Stimulated activated effector memory CD8-positive, alpha-beta T cell treated with anti-CD3 and anti-CD28 coated beads, Interleukin-12 subunit alpha, Interleukin-12 subunit beta, amount 100 ng/mL, for 72 hours (primary cell): ENCODE results near the gene C16orf74.
A peak's percentile ranks its signal among the peaks of the same experiment; 100 is the strongest.

ENCODE experiments used
- ATAC-seq: fragments of 150-1000 bp; cut with Tn5 transposase; 2 replicates; pipeline ENCODE4 v1.10.0; 2021
- DNase-seq, 2 donors: peaks; one replicate each; pipeline ENCODE4 v3.0.0; 2021 to 2022; ENCODE audit warnings: low spot score in 2 of 2
- H3K27ac Mint-ChIP-seq: one replicate; pipeline ENCODE4 v1.8.0; 2022; ENCODE audit warnings: mild to moderate bottlenecking, mixed read lengths
- H3K36me3 Mint-ChIP-seq: one replicate; pipeline ENCODE4 v1.8.0; 2022; ENCODE audit warnings: mild to moderate bottlenecking, mixed read lengths
- H3K4me1 Mint-ChIP-seq: one replicate; pipeline ENCODE4 v1.8.0; 2022; ENCODE audit warnings: mixed read lengths
- H3K4me3 Mint-ChIP-seq: one replicate; pipeline ENCODE4 v1.8.0; 2022; ENCODE audit warnings: mild to moderate bottlenecking, mixed read lengths
- H3K9me3 Mint-ChIP-seq: one replicate; pipeline ENCODE4 v1.8.0; 2022; ENCODE audit warnings: mixed read lengths

Gene C16orf74

DNA sequence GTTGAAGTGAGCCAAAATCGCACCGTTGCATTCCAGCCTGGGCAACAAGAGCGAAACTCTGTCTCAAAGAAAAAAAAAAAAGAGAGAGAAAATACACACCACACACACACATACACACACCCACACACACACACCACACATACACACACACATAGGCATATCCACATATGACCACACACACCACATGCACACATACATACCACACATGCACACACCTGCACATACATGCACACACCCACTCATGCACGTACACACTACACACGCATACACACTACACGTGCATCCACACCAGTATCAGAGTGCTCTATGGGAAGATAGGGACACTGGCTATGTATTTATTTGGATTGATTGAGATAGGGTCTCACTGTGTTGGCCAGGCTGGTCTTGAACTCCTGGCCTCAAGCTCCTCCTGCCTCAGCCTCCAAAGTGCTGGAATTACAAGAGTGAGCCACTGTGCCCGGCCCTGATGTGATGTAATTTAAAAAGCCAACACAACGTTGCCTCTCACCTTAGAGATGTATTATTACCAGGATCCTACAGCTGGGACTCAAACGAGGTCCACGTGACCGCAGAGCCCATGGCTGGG lies 44.4 kb downstream of the C16orf74 start:
- Mint-ChIP-seq H3K36me3 (no peaks in the 10 kb centered on the region), H3K4me1 (no peaks in the 10 kb centered on the region), H3K4me3 (no peak overlapping the region), H3K27ac (no peak overlapping the region), H3K9me3 (no peaks in the 10 kb centered on the region)
- no peak for ATAC-seq
- DNase-seq, result no peak

DNA sequence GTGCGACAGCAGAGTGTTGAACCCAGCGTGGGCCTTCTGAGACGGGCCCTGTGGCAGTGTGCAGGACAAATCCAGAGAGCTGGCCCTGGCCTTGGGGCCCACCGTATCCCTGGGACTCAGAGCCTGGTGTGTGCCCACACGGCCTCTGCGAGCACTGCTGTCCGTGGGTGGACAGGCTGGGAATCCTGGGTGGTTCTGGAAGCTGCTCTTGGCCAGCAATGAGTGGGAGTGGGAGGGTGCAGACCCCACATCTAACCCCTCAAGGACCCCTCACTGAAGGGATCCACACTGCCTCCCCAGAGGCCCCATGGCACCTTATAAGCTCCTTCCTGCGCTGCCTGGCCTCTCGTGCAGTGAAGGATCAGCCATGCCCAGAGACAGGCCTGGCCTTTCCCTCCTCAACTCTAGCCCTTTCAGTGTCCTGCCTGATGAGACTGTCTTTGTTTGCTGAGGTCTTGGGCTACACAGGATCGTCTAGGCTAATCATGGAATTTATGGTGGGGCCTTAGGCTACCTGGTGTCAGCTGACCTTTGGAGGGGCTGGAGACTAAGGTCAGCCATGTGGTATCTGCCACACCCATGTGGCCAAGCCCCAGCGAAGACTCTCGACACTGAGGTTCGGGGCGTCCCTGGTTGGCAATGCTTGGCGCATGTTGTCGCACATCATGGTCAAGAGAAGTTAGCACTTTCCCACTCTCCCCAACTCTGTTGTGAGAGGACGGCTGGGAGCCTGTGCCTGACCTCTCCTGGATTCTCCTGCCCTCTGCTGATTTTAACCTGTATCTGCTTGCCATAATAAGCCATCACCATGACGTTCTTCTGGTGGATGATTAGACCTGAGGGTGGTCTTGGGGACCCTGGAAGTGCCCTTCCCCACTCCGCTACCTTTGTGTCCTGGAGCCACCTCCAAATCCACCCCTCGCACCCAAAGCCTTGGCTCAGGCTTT lies 45.7 kb downstream of the C16orf74 start:
- Mint-ChIP-seq H3K27ac (no peak overlapping the region), H3K4me1 (no peaks in the 10 kb centered on the region), H3K9me3 (no peaks in the 10 kb centered on the region), H3K36me3 (no peaks in the 10 kb centered on the region), H3K4me3 (no peak overlapping the region)
- no peak for DNase-seq
- ATAC-seq, result no peak

DNA sequence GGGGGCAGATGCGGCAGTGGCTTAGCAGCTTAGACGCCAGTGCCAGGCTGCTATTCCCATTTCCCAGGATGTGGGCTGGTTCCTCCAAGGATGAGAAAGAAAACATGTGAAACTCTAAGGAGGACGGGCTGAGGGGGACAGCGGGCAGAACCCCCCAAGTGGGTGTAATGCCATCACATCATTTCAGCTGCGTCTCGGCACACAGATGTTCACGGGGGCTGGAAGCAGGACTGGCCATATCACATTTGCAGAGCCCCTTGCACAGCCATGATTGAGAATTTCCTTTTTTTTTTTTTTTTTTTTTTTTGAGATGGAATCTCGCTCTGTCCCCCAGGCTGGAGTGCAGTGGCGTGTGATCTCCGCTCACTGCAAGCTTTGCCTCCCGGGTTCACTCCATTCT lies 46.9 kb downstream of the C16orf74 start:
- no peaks in the 10 kb centered on the region for H3K9me3 Mint-ChIP-seq
- no peaks in the 10 kb centered on the region for H3K36me3 Mint-ChIP-seq
- H3K4me1 Mint-ChIP-seq, result no peaks in the 10 kb centered on the region
- no peak overlapping the region for H3K27ac Mint-ChIP-seq
- no peak for DNase-seq
- H3K4me3 Mint-ChIP-seq, result no peak overlapping the region
- ATAC-seq, result no peak

DNA sequence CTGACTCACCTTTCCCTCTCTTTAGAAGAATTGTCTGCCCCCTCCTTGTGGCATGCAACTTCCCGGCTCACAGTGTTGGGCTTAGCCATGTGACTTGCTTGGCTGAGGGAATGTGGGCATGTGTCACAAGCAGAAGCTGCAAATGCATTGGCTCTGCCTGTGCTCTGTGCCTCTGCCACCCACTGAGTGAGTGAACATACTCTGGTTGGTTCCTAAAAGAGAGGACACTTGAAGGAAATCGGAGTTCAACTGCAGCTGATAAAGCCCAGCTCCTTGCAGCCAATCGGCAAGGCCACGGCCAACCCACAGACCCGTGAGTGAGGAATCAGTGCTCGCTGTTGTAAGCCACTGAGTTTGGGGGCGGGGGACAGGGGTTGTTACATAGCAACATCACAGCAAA lies 51.3 kb downstream of the C16orf74 start:
- ATAC-seq (no peak), DNase-seq (no peak)
- Mint-ChIP-seq H3K4me1 (no peaks in the 10 kb centered on the region), H3K4me3 (no peak overlapping the region), H3K9me3 (no peaks in the 10 kb centered on the region), H3K36me3 (no peaks in the 10 kb centered on the region), H3K27ac (no peak overlapping the region)

DNA sequence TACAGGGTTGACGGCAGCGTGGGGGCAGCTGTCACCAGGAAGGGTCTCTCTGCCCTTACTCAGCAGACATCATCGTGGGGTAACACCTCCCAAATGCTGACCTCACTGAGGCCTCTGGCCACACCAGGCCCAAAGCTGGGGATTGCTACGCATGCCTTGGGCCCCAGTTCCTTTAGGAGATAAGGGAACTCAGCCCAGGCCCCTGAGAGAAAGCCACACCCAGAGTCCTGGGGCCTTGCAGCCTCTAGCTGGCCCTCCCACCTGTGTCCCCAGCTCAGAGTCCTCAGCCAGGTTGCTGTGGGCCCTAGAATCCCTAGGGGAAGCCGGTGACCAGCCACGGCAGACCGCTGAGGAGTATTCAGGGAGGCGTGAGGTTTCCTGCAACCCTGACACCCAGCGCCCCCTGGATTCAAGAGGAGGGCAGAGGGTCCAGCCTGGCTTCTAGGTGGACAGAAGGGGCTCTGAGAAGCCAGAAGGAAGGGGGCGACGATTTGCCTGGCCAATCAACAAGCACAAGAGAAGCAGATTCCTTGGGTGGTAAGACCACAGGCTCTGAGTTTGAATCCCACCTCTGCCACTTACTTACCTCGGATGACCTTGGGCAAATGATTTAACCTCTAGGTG lies 51.8 kb downstream of the C16orf74 start:
- Mint-ChIP-seq H3K4me3 (no peak overlapping the region), H3K9me3 (no peaks in the 10 kb centered on the region), H3K27ac (no peak overlapping the region), H3K36me3 (no peaks in the 10 kb centered on the region), H3K4me1 (no peaks in the 10 kb centered on the region)
- DNase-seq (no peak), ATAC-seq (no peak)

DNA sequence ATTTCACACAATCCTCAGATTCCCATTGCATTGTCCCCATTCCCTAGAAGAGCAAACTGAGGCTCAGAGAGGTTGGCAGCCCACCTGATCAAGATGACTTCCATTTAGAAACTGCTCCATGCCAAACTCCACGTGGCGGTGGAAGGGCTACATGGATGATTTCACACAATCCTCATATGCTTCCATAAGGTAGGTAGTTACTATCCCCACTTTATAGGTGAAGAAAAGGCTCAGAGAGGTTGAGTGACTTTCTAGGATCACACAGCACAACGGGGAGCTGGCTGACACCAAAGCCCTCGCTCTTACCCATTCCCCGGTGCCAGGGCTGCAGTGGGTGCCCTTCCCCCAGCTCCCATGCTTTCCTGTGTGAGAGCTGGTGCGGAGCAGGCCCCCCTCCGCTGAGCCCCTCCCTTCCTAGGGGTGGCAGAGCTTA lies 52.4 kb downstream of the C16orf74 start:
- H3K4me3 Mint-ChIP-seq, result no peak overlapping the region
- DNase-seq, result no peak
- H3K4me1 Mint-ChIP-seq, result no peaks in the 10 kb centered on the region
- H3K27ac Mint-ChIP-seq, result no peak overlapping the region
- H3K9me3 Mint-ChIP-seq, result no peaks in the 10 kb centered on the region
- H3K36me3 Mint-ChIP-seq, result no peaks in the 10 kb centered on the region
- ATAC-seq, result no peak

DNA sequence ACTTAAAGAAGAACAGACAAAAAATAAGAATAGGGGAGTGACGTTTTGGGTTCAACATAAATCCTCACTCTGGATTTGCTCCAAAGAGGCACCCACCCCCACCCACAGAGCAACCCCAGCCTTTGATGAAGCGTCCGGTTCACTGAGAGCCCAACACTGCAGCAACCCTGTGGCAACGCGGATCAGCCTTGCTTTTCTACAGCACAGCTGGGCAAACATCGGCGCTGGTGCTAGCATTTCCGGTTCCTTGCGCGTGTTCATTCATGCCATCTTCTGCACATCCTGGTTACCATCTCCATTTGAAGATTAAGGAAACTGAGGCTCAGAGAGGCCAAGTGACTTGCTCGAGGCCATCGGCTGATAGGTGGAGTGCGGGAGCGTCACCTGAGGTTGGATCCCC lies 53.5 kb downstream of the C16orf74 start:
- DNase-seq (no peak), ATAC-seq (no peak)
- no peaks in the 10 kb centered on the region for H3K4me1 Mint-ChIP-seq
- no peak overlapping the region for H3K4me3 Mint-ChIP-seq
- H3K9me3 Mint-ChIP-seq, result no peaks in the 10 kb centered on the region
- no peak overlapping the region for H3K27ac Mint-ChIP-seq
- H3K36me3 Mint-ChIP-seq, result no peaks in the 10 kb centered on the region

DNA sequence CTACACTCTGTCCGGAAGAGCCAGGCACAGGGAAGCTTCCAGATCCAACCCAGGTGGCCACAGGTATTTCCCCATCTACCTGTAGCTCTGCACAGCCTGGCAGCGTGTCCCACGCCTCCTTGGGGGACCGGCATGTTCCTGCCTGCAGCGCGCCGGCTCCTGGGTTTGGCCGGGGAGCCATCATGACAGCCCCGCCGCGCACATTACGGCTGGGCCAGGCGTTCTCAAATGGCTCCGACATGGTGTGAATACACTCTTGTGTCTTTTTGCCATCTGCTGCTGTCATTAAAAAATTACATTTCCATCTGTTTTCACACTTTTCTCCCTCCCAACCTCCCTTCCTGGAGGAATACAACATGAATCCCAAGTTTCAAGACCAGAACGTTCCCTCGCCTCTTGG lies 54.1 kb downstream of the C16orf74 start:
- Mint-ChIP-seq H3K36me3 (no peaks in the 10 kb centered on the region), H3K9me3 (no peaks in the 10 kb centered on the region), H3K4me1 (no peaks in the 10 kb centered on the region), H3K27ac (no peak overlapping the region), H3K4me3 (no peak overlapping the region)
- ATAC-seq (no peak), DNase-seq (no peak)

DNA sequence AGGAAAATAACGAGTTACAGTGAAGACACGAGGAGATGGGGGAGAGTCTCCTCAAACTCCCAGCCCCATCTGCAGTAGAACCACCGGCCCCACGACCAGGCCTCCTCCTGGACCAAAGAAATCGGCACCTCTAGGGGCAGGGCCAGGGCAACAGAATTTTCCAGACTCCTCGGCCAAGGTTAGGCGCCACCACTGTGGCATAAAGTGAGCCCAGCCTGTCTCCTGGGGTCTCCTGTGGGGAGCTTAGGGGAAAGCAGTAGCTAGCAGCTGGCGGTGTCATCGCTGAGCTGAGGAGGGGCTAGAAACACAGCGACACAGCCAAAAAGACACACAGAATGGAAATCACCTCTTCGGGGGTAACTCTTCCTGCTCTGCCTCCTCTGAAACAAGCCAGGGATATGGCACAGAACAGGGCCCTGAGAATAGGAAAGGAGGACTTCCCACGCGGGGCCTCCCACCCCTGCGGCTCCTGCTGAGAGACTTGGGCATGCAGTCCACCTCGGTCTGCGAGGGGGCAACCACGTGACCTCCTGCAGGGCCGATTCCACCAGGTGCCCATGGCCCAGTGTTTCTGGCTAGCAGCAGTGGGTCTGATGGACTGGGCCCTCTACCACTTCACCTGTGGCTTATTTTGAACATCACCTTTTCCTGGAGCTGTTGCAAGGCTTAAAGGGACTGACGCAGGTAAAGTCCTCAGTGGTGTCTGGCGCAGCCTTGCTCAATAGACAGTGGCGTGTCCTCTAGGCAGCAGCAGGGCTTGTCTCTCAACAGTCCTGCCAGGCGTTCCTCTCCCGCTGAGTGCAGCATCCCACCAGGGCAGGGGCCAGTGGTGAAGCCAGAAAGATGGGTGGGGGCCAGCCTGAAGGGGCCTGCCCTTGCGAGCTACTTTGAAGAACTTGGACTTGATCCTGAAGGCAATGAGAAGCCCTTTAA lies 55.4 kb downstream of the C16orf74 start:
- no peak overlapping the region for H3K4me3 Mint-ChIP-seq
- ATAC-seq (no peak), DNase-seq (no peak)
- no peaks in the 10 kb centered on the region for H3K36me3 Mint-ChIP-seq
- H3K4me1 Mint-ChIP-seq, result no peaks in the 10 kb centered on the region
- no peaks in the 10 kb centered on the region for H3K9me3 Mint-ChIP-seq
- no peak overlapping the region for H3K27ac Mint-ChIP-seq

DNA sequence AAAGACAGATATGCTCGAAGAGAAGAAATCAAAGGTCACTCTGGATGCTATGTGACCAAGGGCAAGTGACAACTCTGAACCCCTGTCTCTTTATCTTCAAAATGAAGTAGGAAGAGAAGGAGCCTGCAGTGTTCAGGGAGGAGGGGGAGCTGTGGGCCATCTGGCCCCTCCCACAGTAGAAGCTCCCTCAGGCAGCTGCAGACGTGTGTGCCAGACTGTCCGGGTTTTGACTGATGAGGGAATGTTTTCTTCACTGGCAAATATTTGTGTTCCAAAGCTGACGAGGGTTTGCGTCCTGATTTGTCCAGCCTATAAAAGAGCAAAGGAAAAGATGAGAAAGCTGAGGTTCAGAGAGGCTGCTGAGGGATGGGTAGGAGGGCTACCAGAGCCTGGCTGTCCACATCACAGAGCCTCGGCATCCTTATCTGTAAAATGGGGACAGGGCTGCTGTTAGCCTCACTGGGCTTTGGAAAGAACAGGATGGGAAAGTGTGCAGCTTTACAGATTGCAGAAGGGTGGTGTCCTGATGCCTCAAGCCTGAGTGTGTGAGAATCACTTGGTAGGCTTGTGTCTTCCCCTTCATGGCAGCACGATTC lies 60.3 kb downstream of the C16orf74 start:
- Mint-ChIP-seq H3K4me3 (no peak overlapping the region), H3K27ac (no peak overlapping the region), H3K36me3 (peaks cover 20% of the 10 kb centered on the region), H3K4me1 (peaks cover 14% of the 10 kb centered on the region), H3K9me3 (no peaks in the 10 kb centered on the region)
- DNase-seq (no peak), ATAC-seq (no peak)

DNA sequence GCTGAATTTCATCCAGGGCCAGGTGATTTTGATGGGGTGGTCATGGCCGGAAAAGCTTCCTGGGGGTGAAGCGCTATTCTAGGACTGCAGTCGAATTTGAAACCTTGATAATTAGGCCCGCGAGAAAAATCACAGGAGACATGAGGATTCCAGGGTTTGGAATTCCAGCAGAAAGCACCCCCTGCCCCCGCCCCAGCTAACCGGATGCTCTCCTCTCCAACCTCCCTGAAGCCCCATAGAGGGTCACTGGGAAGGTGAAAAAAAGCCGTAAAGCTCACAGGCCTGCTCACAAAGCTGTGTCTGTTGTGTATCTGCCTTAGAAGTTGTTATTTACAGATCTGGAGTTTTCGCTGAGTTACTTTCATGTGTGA lies 61.0 kb downstream of the C16orf74 start:
- no peak overlapping the region for H3K27ac Mint-ChIP-seq
- DNase-seq (no peak), ATAC-seq (no peak)
- H3K36me3 Mint-ChIP-seq, result peaks cover 27% of the 10 kb centered on the region
- no peaks in the 10 kb centered on the region for H3K9me3 Mint-ChIP-seq
- peaks cover 14% of the 10 kb centered on the region for H3K4me1 Mint-ChIP-seq
- H3K4me3 Mint-ChIP-seq, result no peak overlapping the region

DNA sequence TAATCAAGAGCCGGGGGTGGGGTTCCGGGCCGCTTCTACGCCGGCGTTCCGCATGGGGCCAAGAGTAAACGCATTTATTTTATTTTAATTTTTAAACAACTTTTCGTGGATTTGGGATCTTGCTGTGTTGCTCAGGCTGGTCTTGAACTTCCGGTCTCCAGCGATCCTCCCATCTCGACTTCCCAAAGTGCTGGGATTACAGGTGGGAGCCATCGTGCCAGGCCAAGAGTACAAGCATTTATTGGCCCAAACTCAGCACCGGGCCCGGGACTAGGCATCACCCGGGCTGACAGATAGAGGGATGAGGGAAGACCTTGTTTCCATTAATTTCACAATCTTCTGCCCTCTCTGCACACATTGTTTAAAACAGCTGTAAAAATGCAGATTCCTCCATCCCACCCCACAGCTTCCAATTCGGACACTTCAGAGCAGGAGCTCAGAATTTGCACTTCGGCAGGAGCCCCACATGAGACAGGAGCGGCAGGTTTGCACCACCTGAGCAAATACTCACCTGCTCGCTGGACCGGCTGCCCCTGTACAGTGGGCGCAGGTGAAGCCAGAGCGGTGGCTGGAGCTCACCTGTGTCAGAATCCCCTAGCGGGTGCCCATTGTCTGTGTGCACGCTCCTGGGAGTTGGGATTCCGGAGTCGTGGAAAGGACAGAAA lies 61.5 kb downstream of the C16orf74 start:
- no peak overlapping the region for H3K27ac Mint-ChIP-seq
- ATAC-seq (no peak), DNase-seq (no peak)
- H3K9me3 Mint-ChIP-seq, result no peaks in the 10 kb centered on the region
- H3K4me3 Mint-ChIP-seq, result peak overlapping the region; percentile 73
- H3K36me3 Mint-ChIP-seq, result peaks cover 32% of the 10 kb centered on the region
- H3K4me1 Mint-ChIP-seq, result peaks cover 14% of the 10 kb centered on the region

DNA sequence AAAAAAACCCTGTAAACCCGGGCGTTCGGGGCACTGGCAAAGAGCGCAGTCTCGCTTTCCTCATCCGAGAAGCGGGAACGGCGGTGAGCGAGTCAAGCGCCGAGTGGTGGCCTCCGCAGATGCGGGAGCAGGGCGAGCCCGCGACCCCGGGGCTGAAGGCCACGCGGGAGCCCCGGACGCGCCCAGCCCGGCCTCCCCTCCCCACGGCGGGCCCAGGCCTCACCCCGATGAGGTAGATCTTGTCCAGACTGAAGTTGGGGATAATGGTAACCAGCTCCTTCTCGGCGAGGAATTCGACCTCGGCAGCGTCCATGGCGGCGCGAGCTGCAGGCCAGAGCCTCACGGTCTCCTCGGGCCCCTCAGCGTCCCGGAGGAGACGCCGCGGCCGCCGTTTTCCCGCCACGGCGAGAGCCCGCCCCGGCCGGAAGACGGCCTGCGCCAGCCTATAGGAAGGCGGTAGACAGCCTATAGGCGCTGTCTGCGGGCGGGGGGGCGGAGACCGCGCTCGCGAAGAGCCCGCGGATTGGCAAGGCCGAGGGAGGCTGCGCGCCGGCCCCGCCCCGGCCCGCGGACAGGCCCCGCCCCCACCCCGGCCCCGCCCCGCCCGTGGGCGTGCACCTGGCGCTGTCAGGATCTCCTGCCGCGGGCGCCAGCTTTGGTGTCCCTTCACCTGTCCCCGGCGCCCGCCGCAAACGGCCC lies 62.2 kb downstream of the C16orf74 start, which contains the start of gene GINS2:
GINS2 (minus strand) TSS at position 369 of the 699 bp plus-strand sequence; CDS start at position 313, 56 bp downstream.
- H3K9me3 Mint-ChIP-seq, result no peaks in the 10 kb centered on the region
- H3K4me3 Mint-ChIP-seq, result peak within 1 kb of the TSS; percentile 73
- ATAC-seq (peak; percentile 100), DNase-seq (peak; percentile 75 to 92)
- peaks cover 15% of the 10 kb centered on the region for H3K4me1 Mint-ChIP-seq
- H3K27ac Mint-ChIP-seq, result peak within 1 kb of the TSS; percentile 64
- H3K36me3 Mint-ChIP-seq, result peaks cover 37% of the 10 kb centered on the region
